Measurements from ENCODE around the gene VIPR1.

VIPR1 gene, protein sequence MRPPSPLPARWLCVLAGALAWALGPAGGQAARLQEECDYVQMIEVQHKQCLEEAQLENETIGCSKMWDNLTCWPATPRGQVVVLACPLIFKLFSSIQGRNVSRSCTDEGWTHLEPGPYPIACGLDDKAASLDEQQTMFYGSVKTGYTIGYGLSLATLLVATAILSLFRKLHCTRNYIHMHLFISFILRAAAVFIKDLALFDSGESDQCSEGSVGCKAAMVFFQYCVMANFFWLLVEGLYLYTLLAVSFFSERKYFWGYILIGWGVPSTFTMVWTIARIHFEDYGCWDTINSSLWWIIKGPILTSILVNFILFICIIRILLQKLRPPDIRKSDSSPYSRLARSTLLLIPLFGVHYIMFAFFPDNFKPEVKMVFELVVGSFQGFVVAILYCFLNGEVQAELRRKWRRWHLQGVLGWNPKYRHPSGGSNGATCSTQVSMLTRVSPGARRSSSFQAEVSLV

GRCh38 chr3:42502429-42503250 is at the start of gene VIPR1:
Gene VIPR1 (plus strand): TSS chr3:42502643. CDS start chr3:42502736, 93 bp downstream.
- peak; percentile 13 for DNase-seq

GRCh38 chr3:42456211-42456610 is 46.2 kb upstream of the VIPR1 start:
- DNase-seq: no peak

DNA sequence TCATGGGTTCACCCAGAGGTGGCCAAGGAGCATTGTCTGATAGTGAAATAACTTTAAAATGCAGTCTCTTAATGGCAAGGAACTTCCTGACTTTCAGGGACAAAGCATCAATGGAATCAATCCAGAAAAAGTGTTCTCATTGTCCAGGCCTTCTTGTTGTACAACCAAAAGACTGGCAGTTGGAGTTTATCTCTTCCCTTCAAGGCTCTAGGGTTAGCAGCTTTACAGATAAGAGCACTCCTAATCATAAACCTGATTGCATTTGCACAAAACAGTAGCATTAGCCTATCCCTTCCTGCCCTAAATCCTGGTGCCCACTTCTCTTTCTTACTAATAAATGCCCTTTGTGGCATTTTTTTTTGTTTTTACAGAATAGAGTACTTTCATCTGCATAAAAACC is 43.3 kb upstream of the VIPR1 start:
- no peak for DNase-seq

DNA sequence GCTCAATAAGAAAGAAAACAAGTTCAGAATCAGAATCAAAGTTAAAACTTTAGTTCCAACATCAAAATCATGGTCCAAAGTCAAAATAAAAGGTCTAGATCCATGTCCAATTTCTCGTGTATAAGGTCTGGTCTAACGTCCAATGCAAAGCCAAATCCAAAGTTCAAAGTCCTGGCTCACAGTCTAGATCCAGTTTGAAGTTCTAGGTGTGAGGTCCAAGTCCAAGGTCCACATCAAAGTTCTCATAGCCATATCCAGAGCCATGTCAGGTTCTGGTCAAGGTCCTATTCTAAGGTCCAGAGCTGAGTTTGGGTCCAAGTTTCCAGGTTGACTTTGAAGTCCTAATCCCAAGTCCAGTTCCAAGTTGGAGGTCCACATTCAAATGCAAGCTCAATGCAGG is 40.7 kb upstream of the VIPR1 start:
- no peak for DNase-seq

DNA sequence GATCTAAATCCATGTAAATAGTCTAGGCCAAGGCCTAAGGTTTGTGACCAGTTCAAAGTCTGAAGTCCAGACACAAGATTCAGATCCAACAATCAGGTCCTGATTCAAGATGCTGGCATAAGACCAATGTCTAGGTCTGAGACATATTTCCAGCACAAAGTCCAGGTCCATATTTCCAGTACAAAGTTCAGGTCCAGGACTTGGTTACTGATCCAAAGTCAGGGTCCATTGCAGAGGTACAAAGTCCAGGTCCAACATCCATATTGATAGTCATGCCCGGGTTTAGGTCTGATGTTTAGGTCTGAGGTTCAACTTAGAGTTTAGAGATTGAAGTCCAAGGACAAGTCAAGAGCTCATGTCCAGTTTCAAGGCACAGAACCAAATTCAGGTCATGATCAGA is 39.4 kb upstream of the VIPR1 start:
- DNase-seq: no peak

- no peak for DNase-seq
Observed at GRCh38 chr3:42468111-42468510, 34.3 kb upstream of the VIPR1 start.

DNA sequence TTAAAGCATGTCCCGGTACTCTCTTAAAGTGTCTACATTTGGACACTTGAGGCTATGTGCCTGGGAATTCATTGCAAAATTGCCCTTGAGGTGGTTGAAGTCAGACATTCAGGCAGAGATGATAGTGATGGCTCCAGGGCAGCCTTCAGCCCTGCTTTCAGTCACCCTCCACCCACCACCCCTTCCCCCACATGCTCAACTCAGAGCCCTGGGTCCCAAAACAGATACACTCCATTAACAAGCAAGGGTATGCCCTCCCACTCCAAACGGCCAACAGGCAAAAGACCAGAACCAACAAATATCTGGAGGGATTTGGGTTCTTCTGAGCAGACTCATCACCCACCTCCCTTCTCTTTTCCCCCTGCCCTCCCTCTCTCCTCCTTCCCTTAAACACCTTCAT is 29.9 kb upstream of the VIPR1 start:
- no peak for DNase-seq

DNA sequence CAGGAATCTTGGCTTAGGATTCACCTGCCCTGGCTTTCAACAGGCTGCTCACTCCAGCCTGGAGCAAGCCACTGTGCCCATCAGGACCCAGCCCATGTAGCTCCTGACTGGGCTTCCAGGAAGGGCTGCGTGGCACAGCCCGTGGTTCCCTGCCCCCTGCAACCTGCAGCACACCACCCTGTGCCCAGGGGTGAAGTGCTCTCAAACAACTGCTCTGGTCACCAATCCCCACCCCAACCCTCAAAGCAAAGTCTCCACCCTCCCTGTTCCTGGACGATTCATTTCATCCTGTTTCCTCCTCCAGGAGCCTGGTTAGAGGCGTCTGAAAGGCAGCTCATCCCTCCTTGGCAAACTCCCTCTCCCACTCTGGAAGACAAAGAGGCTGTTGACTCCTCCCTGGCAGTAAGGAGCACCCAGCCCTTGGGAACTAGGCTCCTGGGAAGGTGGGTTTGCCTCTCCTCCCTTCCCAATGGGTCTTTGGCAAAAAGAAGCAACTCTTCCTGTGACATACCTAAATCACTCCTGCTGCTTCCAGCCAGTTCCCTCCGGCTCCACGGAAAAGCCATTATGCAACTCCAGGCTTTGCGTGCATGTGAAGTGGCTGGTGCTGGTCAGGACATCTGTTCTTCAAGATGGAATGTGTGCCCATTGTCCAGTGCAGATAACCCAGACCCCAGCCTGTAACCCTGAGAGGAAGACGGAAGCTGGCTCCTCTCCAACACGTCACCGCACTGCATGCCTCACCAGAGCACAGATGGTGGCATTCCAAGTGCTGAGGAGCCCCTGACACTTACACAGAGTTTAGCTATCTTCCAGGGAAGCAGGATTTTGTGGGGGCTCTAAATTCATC is 29.1 kb upstream of the VIPR1 start:
- no peak for DNase-seq

DNA sequence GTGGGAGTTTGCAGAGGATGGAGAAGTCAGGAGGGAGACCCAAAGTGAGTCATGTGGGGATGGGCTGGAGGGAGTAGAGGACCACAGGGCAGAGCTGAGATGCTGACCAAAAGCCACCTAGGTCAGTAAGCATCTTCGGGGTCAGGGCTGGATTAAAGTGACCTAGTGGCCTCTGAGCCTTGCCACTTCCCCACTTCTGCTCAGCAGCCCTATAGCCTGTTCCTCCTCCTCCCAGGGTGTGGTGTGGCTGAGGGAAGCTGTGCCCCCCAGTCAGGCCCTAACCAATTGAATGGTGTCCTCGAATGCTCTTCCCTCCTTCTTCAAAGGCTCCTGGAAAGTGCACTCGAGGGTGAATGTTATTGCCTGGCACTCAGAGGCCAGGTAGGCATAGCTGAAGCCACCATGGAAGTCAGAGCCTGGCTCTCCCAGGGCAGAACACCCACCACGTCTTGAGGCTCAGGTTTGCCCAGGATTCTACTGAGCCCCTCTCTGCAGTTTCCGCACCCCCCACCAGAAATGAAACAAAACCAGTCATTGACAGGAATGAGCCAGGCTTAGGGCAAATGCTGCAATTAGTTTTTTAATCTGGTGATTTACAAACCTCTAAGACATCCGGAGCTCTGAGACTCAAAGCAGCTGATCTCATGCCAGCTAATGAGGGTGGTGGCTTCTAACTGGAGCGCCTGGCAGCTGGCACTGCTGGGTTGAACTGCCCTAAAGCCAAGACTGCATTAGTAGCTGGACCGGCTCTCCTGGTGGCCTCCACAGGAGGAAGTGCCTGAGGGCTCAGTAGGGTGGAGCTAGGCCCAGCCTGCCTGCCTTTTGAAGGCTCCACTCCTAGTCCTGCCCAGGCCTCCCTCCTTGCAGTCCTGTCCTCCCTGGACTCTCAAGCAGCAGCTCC is 26.0 kb upstream of the VIPR1 start:
- no peak for DNase-seq

GRCh38 chr3:42477696-42478095 is 24.7 kb upstream of the VIPR1 start:
- no peak for DNase-seq

DNA sequence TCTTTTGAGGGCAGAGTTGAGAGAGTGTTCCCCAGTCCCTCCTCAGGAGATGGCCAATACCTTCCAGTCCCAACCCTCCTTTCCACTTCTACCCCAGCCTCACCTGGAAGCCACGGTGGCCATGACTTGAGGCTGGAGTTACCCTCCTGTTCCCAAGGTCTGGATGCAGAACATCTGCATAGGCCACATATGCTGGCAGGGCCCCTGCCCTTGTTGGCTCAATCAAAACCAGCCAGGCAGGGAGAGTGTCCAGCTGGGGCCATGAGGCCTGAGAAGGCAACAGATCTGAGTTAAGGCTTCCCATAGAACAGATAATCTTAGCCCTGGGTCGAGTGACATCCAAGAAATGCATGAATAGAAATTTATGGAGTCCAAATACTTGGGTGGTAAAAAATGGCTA is 23.6 kb upstream of the VIPR1 start:
- no peak for DNase-seq

DNA sequence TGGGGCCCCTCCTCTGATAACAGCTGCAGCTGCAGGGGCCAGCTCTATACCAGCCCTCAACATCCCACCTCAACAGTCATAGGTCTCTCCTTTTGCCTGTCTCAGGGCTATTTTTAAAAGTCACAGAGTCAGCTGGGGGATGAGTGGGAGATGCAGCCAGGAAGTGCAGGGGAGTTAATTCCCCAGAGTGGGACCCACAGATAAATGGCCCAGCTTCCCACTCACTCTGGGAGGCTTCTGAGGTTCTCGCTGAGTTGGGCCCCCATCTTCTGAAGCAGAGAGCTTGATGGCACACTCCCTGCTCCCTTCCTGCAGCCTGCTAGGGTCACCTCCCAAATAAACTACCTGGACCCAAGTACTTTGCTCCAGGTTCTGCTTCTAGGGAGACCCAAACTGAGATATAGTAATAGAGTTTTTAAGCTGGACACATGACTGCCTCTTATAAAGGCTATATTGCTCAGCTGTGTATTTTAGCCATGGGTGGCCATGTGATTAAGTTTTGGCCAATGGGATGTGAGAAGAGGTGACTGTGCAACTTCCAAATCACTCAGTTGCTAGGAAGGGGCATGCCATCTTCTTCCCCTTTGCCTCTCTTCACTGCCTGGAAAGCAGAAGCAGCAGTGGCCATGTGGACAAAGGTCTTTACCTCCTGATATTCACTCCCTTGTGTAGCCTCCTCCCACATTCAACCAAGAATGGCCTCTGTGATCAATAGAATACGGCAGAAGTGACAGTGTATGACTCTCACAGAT is 15.5 kb upstream of the VIPR1 start:
- no peak for DNase-seq

- DNase-seq: no peak
Observed at GRCh38 chr3:42488687-42489086, 13.8 kb upstream of the VIPR1 start.

- DNase-seq: no peak
Observed at GRCh38 chr3:42489116-42489936, 13.1 kb upstream of the VIPR1 start.

GRCh38 chr3:42489937-42490227 is 12.6 kb upstream of the VIPR1 start:
- DNase-seq: no peak

GRCh38 chr3:42490243-42490642 is 12.2 kb upstream of the VIPR1 start:
- no peak for DNase-seq

DNA sequence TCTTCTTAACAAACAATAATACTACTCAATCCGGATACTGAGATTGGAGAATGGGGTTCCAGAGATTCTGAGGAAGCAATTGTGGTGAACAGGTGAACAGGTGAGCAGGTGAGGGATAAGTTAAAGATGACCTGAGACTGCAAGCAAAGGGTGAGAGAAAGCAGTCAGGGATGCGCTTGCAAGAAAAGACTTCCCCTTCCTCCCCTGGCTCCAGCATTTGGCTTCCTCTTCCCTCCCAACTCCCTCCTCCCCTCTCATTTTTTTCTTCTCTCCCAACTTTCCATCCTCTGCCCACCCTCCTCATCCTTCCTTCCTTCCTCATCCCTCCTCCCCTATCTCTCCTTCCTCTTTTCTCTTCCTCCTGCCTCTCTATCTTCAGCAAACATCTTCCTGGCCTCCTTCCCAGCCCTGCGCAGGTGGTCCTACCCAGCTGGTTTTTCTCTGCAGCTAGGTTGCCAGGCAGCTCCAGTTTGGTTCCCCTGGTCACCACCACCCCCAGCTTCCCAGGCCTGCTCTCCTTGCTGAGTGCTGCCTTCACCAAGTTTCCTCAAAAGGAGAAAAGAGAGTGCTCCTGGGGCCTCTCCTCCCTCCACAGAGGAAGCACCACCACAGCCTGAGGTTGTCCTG is 10.4 kb upstream of the VIPR1 start:
- no peak for DNase-seq

GRCh38 chr3:42492508-42493080 is 9.8 kb upstream of the VIPR1 start:
- DNase-seq: no peak

DNA sequence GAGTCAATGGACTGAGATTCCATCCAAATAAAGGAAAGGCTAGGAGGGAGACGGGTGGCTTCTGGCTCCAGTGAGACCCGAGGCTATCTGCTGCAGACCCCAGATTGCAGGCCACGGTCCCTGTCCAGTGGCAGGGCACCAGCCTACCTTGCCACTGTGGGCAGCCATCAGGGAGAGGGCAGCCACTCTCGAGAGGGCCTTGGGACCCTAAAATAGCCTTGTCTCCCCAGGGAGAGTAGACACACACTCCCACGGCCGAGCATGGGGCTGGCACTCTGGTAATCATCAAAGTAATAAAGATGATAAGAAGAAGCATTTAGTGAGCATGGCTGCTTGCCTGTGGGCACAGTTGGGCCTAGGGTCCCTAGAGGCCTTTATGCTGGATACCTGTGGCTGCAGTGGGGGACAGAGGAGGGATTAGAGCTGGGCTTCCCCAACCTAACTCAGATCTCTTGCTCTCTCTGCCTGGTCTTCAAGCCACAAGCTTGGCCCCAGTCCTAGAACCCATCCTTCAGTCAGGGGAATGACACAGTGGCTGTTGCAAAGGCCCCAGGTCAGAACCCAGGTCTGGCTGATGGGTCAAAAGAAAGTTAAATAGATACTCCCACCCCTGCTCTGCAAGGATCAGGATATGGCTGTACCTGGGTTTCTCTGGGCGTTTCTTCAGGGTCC is 9.2 kb upstream of the VIPR1 start:
- DNase-seq: no peak

Data from NCI-H2107 (cell line).